Activated T-cell treated with anti-CD3 and anti-CD28 coated beads for 24 hours (primary cell): ENCODE measurements around the gene INPP5A.

Experiments used
- DNase-seq: peaks from one replicate; pipeline ENCODE4 v3.0.0-alpha.2; 2020; ENCODE audit warnings: low read depth

The INPP5A gene

GRCh38 chr10:132648072-132648850 is 110.7 kb downstream of the INPP5A start:
- DNase-seq = no peak

DNA sequence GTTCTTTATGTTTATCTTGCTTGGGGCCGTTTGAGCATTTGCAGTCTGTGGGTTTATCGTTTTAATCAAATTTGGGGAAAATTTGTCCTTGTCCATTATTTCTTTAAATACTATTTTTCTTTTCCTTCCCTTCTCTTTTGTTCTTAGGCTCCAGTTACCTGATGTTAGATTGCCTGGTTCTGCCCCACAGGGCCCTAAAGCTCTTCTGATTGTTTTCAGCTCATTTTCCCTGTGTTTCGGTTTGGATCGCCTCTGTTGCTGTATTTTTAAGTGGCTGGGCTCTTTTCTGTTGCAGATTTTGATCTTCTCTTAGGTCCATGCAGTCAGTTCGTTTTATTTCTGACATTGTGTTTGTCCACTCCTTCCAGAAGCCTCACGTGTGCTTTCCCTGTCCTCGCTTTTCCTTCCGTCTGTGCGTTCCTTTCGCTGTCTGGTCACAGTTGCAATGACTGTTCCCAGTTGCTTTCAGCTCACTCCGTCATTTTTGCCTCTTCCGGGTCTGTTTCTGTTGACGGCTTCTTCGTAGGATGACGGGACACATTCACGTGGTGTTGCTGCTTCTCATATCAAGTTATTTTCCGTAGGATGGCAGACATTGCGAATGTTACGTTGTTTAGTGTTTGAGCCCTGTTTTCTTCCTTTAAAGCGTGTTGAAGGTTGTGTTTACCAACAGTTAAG is 111.4 kb downstream of the INPP5A start:
- DNase-seq = no peak

- no peak for DNase-seq
Measured at GRCh38 chr10:132649651-132650360, 112.2 kb downstream of the INPP5A start.

DNA sequence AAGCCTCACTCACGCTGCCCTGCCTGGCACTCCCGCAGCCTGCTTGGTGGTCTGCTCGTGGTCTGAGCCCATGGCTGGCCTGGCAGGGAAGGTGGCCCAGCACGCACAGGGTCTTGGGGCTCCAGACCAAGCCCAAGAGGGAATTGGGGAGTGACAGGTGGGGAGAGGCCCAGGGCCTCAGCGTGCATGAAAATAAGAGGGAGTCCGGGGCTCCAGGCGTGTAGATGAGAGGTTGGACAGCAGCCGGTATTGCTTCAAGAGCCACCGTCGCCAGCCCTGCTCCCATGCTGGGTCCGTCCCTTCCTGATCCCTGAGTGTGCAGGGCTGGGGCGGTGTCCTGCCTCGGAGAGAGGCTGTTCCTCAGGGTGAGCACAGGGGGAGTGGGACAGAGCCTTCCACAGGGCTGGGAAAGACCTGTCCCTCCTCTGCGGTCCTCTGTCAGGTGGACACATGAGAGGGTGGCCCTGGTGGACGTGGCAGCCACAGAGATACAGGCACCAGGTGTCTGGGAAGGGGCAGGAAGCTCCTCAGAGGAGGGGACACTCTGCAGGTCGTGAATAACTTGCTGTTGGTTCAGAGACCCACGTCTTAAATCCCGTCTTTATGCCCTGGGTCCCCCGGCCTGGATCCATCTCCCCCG is 113.1 kb downstream of the INPP5A start:
- DNase-seq = no peak

- no peak for DNase-seq
Measured at GRCh38 chr10:132651511-132652029, 114.0 kb downstream of the INPP5A start.

GRCh38 chr10:132652446-132652845 is 114.9 kb downstream of the INPP5A start:
- DNase-seq = no peak

DNA sequence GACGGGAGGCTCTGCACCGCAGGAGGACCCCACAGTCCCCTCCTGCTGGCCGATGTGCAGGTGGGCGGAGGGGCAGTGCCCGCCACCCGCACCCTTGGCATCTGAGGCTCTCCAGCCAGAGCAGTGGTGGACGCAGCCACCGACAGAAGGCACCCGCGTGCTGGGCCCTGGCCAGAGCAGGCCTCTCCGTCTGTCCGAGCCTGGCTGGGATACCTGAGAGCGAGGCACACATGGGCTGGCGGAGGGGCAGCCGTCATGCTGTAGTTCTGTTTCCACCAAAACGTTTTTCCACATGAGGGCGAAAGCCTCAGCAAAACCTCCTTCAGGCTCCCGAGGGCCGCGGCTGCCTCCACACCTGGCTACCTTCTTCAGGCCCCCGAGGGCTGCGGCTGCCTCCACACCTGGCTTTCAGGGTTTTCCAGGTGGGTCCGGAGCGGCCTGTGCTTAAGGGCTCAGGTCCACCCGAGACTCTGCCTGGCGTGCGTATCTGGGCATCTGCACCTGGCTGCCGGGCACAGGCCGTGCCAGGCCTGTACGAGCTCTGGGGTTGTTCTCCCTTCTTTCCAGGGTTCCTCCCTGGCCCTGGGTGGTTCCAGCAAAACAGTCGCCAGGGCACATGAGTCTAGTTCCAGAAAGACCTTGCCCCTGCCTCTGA is 115.5 kb downstream of the INPP5A start:
- DNase-seq = no peak

GRCh38 chr10:132653721-132654120 is 116.1 kb downstream of the INPP5A start:
- DNase-seq = no peak

DNA sequence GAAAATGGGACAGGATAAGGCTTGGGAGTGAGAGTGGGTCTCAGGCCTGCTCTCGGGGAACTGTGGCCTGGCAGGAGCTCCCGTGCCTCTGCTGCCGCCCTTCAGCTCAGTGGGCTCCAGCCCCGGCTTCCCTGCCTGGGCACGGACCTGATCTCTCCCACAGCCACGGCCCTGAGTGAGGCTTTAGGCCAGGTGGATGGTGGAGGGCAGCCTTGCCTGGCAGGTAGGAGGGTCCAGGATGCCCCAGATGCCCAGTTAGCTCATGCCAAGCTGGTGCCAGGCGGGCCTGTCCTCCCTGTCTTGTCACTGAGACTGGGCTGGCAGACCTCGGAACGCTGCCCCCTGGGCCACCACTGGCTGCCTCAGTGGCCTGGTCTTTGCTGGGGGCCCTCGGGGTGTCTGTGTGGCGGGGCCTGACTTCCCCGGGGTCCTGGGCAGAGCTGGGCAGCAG is 116.6 kb downstream of the INPP5A start:
- no peak for DNase-seq

DNA sequence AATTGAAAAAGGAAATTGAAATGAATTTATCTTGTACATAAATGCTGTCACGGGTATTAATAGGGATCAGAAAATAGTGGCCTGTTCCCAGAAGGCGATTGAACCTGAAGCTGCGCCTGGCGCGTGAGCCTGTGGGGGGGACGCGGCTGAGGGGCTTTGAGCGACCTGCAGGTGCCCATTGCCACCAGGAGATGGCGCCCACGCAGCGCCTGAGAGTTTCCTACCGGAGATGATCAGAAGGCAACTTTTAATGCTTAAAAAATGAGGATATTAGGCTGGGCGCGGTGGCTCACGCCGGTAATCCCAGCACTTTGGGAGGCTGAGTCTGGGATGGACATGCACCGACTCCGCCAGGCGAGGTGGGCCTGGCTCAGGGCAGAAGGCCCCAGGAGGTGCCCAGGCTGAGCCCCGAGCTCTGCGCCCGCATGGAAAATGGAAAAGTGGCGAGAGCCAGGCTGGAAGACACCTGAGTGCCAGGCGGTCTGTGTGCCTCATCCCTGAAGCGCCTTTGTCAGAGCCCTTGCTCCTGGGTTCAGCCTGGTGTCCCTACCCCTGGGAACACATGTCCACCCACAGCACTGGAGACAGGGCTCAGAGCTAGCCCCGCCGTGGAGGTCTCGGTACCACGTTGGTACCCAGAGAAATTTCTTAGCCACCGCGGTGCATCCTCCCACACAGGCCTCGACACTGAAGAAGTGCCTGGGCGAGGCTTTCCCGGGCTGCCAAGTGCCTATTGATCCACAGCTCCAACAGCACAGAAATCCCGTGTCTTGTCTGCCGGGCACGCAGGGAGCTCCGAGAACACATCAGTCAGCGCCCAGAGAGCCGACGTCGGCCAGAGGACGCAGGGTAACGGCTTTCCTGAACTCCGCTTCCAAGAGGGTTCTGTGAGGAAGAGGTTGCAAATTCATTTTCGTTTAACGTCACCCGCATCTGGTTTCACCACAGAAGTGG is 117.4 kb downstream of the INPP5A start:
- DNase-seq = peak; percentile 34

DNA sequence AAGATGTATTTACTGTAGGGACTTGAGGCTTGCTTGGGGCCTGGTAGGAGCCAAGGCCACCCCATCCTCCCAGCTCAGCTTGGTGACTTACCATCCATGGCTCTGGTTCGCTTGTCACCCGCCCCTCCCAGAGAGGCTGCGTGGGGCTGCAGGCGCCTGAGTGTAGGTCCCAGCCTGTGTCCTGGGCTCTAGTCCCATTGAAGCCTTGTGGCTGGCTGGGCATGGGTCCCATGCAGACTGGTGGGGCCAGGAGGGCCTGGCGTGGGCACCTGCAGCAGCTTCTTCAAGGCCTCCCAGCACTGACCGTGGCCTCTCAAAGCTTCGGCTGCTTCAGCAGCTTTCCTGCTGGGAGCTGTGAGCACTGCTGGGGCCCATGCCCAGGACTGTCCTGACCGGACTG is 118.1 kb downstream of the INPP5A start:
- no peak for DNase-seq

DNA sequence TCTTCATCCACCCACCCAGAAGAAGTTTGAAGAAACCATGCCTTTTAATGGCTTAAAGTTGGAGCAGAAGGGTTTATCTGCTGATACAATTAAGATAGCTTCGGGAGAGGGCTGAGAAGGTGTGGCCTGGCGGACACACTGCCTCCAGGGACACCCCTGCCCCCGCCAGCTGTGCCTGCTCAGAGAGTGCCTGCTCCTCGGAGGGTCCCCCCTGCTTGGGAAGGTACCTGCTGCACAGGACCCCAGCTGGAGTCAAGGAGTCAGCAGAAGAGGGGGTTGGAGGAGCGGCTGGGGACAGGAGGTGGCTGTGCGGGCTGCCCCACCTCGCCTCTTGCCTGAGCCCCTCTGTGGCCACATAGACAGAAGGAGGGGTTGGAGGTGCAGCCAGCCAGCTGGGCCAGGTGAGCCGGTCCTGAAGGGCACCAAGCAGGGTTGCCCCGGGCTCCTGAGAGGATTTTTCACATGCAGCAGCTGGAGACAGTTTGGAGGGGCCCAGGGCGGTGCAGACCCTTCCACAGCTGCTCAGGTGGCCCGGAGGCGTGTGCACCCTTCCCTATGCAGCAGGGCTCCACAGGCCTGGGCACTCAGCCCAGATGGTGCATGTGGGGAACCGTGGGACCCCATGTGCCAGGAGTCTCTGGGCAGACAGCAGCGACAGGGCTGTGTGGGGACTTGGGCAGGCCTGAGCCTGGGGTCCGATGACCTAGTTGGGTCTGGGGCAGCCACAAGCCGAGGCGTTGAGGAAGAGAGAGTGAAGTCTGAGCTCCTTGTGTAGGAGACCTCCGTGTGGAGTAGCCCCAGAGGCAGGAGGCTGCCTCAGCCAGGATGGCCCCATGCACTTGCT is 118.9 kb downstream of the INPP5A start:
- no peak for DNase-seq

- no peak for DNase-seq
Measured at GRCh38 chr10:132657127-132657706, 119.6 kb downstream of the INPP5A start.

GRCh38 chr10:132657748-132658147 is 120.2 kb downstream of the INPP5A start:
- no peak for DNase-seq

DNA sequence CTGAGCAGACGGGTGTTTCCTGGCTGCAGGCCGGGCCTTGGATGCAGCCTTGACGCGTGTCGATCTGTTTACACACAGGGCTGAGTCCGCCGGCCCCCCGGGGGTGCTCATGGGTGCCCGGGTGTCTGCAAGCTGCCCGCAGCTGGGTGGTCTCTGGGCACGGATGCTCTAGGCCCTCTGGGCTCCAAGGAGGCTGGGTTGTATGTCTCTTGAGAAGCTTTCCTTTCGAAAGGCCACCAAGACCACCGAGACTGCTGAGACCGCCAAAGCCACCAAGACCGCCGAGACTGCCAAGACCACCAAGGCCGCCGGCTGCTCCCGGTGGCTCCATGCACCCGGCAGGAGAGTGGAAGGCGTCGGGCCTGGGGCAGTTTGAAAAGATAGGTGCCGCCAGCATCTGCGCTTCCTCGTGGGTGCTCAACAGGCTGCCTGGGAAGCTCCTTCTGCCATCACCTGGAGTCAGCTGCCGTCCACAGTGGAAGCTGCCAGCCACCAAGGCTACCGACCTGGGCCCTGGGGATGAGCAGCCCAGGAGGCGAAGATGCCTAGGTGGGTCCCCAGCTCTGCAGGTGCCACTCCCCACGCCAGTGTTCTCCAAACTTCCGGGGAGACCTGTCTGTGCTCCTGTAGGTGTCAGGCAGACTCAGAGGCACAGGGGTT is 121.1 kb downstream of the INPP5A start:
- DNase-seq = no peak

GRCh38 chr10:132659206-132660091 is 121.9 kb downstream of the INPP5A start:
- no peak for DNase-seq

GRCh38 chr10:132660385-132660784 is 122.8 kb downstream of the INPP5A start:
- DNase-seq = no peak
